ENCODE measurements around the gene VPS45.

DNA sequence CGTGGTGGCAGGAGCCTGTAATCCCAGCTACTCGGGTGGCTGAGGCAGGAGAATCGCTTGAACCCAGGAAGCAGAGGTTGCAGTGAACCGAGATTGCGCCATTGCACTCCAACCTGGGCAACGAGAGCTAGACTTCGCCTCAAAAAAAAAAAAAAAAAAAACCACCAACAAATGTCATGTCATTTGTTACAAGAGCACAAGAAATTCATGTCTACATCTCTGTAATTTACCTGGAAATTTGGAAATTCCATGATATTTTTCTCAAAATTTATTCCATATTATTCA, 16.5 kb upstream of the VPS45 start:
- TF ChIP-seq, protein P1, sequence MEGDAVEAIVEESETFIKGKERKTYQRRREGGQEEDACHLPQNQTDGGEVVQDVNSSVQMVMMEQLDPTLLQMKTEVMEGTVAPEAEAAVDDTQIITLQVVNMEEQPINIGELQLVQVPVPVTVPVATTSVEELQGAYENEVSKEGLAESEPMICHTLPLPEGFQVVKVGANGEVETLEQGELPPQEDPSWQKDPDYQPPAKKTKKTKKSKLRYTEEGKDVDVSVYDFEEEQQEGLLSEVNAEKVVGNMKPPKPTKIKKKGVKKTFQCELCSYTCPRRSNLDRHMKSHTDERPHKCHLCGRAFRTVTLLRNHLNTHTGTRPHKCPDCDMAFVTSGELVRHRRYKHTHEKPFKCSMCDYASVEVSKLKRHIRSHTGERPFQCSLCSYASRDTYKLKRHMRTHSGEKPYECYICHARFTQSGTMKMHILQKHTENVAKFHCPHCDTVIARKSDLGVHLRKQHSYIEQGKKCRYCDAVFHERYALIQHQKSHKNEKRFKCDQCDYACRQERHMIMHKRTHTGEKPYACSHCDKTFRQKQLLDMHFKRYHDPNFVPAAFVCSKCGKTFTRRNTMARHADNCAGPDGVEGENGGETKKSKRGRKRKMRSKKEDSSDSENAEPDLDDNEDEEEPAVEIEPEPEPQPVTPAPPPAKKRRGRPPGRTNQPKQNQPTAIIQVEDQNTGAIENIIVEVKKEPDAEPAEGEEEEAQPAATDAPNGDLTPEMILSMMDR (IDR thresholded peaks at IDR 0.05): no peak
- TF ChIP-seq POLR2A (IDR thresholded peaks at IDR 0.05): no peak

Measured in lower leg skin (tissue), 3 donors.